Measurements from ENCODE around the gene ENAH.
A peak's percentile ranks its signal among the peaks of the same experiment; 100 is the strongest.
"Not testable (repeated sequence)": the region's sequence is repeated elsewhere in the genome, so short reads cannot be mapped to it uniquely, and the experiment has no call there.

ENAH gene

GRCh38 chr1:225674381-225674780, 21.5 kb upstream of the ENAH start:
- no peak for DNase-seq

DNA sequence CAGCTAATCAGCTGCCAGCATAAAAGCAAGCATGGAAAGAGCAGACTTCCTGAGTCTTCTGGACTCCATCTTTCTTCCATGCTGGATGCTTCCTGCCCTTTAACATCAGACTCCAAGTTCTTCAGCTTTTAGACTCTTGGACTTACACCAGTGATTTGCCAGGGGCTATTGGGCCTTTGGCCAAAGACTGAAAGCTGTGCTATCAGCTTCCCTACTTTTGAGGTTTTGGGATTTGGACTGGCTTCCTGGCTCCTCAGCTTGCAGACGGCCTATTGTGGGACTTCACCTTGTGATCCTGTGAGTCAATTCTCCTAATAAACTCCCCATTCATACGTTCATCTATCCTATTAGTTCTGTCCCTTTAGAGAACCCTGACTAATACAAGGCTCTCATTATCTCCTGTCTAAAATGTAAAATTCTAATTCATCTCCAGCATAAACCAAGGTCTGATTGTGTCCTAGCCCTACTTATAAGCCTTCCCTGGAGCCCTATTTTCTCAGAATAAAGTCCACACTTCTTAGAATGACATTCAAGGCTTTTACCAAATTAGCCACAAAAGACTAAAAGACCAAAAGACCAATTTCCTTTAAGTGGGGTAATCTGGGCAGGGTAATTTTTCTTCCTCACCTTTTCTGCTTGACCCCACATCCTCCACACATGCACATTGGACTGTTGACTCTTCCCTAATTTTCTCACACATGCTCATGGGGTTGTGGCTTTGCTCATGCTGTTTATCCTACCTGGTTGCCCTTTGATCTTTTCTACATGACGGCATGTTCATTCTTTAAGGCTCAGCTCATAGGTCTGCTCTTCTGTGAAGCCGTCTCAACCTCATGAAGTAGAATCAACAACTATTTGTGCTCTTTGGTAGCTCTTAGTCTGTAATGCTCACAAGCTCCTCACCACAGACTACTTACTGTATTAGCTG, 18.1 kb upstream of the ENAH start:
- DNase-seq, result no peak

DNA sequence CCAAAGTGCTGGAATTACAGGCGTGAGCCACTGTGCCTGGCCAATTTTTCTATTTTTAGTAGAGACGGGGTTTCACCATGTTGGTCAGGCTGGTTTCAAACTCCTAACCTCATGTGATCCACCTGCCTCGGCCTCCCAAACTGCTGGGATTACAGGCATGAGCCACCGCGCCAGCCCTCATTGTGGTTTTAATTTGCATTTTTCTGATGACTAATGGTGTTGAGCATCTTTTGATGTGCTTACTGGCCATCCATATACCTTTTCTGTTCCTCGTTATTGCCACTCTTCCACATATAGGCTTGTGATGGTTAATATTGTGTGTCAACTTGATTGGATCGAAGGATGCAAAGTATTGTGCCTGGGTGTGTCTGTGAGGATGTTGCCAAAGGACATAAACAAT, 17.4 kb upstream of the ENAH start:
- DNase-seq, result no peak

DNA sequence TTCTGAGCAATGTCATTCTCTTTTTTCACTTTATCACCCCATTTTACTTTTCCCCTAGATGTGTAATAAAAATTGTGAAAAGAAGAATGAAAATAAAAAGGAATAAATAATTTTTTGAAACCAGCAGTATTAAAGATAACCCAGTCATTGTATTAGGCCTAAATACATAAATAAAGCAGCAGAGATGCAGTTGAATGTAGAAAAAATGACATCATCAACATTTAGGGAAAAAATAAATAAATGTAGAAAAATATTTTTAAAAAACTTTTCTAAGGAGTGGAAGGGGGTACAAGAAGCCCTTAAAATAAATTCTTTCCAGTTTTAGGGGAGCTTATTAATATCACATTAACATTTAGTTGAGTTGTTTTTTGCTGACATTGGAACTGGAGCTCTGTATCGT, 15.3 kb upstream of the ENAH start:
- DNase-seq, result no peak

- no peak for DNase-seq
Measured at GRCh38 chr1:225667362-225667761, 14.4 kb upstream of the ENAH start.

DNA sequence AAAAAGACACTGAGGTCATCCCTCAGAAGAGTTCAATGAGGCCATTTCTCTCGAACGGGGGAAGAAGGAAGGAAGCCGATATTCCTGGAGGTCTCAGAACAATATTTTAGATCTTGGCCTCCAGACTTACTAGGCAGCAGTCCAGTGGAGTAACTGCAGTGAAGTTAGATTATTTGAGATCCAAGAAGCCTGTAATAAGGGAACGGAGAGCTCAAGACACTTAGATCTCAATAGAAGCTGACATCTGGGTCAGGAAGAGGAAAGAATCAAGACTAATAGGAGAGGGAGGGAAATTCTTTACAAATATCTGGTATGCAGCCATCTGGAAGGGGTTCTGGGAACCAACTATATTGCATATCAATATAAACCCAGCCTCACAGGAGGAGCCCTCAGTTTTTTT, 13.6 kb upstream of the ENAH start:
- no peak for DNase-seq

DNA sequence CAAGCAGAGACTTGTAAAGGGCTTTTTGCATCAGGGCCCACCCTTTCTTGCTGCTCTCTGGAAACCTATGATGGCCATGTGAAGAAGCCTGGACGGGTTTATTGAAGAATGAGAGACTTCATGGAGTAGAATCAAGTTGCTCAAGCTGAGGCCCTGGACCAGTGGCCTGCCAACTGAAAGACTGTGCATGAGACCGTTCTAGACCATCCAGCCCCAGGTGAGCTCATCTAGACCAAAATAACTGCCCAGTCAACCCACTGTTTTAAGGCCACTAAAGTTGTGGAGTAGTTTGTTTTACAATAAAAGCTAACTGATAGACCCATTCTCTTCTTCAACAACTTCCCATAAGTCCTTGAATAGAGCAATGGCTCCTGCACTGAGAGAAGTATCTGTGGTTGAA, 11.8 kb upstream of the ENAH start:
- no peak for DNase-seq

DNA sequence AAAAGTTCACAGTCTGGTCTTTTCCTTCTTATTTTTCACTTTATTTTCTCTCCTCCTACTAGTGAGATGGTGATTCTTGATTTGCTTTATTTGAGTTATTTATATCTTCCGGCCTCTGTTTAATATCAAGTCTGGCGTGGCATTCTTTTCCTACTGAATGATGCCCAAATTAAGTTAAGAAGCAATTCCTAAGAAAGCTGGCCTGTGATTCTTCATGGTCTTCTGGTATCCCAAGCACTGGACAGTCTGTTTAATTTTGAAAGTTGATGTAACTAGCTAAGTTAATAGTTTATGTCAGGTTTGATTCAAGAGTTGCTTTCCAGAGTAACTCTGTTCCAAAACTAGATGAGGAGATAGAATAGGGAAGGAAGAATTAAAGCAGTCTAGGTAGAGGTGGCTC, 9.2 kb upstream of the ENAH start:
- no peak for DNase-seq

- DNase-seq, result no peak
Measured at GRCh38 chr1:225660544-225660946, 7.6 kb upstream of the ENAH start.

DNA sequence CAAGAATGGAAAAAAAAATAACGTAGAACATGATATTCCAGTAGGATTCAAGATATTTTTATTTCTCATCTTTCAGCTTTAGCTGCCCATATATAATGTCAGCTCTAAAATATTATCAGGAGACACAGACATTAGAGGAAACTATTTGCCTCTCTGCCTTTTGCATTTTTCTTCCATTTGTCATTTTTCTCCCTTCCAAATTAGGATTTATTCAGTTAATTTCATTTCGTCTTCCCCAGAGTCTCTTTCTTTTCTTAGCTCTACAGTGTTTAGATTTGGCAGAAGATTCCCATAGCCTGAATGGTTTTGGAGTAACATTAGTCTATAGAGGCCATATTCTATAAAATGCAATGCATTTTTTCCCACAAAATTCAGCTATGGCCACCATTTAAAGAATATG, 5.1 kb upstream of the ENAH start:
- DNase-seq, result no peak

GRCh38 chr1:225657462-225657989, 4.6 kb upstream of the ENAH start:
- DNase-seq, result no peak

DNA sequence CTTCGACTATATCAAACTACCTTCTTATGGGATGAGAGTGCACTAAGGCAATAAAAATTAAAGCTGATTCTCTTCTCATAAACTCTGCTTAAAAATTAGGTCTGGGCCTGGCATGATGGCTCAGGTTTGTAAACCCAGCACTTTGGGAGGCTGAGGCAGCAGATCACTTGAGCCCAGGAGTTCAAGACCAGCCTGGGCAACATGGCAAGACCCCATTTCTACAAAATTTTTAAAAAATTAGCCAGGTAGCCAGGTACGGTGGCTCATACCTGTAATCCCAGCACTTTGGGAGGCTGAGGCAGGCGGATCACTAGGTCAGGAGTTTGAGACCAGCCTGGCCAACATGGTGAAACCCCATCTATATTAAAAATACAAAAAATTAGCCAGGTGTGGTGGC, 3.3 kb upstream of the ENAH start:
- not testable (repeated sequence) for DNase-seq

GRCh38 chr1:225655509-225656258, 2.8 kb upstream of the ENAH start:
- DNase-seq, result no peak

DNA sequence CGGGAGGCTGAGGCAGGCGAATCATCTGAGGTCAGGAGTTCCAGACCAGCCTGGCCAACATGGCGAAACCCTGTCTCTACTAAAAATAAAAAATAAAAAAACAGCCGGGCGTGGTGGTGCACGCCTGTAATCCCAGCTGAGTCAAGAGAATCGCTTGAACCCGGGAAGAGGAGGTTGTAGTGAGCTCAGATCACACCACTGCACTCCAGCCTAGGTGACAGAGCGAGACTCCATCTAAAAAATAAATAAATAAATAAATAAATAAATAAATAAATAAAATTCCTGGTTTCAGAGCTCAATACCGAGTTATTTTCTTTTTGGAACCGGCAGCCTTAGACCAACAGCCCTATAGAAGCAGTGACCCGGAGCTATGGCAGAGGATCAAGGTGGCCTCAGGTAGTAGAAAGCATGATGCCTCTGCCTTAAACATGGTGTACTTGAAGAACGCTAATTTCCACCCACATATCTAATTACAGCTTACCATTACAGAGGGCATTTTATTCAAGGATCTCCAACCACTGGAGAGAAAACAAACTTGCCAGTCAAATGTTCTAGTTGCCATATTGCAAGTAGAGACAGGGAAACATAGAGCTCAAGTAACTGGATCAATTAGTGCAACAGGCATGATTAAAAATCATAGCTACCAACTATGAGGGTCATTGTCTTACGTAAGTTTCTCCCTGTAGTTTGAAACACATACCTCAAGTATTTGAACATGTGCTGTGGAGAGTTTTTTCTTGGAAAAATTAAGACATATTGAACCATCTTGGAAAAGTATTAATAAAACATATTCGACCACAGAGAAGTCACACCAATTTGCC, 2.0 kb upstream of the ENAH start:
- no peak for DNase-seq

DNA sequence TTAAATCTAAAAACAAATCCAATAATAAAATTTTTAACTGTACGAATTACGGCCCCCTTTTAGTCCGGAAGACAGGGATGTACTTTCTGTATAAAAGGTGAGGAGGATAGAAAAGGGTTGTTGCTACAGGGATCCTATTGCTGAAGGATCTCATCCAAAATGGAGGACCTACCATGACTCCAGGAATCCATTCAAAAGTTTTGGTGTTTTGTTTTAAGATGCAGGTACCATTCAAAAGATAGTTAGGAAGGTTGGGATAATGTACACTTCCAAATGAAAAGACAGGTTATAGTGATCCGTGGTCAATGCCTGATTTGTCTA, 1.3 kb upstream of the ENAH start:
- no peak for DNase-seq

- DNase-seq, result peak; percentile 35
Measured at GRCh38 chr1:225653463-225654276, 747 bp upstream of the ENAH start.

DNA sequence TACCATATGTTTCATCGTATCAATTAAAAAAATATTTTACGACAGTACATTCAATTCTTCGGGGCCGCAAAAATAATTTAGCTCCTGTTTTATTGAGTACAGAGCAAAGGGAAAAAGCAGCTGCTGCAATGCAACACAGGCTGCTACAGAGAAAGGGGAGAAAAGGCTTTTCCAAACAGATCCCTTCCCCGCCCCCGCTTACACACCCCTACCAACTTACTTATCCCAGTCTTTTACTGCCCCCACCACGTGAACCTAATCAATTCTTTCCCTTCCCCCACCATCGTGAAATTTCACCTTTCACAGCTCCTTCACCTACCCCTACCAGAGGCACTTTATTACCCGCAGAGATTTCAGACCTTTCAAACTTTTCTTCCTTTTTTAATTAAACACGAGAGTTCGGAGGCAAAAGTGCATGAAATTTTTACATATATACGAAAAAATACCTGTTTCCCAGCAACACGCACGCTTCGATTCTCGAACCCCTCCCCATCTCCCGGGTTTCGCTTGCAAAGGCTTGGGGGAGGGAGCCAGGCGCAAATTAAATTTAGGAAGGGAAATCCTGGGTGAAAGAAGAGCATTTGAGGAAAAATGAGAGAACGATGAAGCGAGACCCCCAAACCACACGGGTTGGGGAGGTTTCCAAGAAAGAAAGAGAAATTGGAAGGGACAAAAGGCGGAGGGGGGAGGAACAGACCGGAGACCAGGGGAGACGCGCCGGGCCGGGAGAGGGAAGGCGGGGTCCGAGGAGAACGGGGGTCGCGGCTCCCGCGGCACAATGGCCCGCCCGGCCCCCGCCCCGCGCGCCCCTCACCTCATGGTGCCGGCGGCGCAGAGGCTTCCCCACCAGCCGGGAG, 823 bp downstream of the ENAH start:
- DNase-seq, result no peak

- DNase-seq, result no peak
Measured at GRCh38 chr1:225651376-225651871, 1.5 kb downstream of the ENAH start.

DNA sequence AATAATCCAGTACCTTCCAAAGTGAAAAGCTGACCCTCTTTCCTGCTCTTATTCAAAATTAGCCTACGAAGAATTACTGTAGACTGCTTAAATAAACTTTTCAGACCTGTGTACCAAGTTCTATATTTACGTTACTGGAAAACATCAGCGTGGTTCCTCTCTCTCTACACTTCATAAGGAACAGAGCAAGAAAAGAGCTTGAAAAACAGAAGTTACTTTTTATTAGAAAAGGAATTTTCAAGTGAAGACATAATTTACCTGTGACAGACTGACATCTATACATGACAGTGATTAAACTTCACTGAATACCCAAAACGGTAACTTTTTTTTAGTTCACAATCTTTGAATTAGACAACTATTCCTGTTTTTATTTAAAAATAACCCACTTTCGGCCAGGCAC, 2.7 kb downstream of the ENAH start:
- DNase-seq, result no peak

DNA sequence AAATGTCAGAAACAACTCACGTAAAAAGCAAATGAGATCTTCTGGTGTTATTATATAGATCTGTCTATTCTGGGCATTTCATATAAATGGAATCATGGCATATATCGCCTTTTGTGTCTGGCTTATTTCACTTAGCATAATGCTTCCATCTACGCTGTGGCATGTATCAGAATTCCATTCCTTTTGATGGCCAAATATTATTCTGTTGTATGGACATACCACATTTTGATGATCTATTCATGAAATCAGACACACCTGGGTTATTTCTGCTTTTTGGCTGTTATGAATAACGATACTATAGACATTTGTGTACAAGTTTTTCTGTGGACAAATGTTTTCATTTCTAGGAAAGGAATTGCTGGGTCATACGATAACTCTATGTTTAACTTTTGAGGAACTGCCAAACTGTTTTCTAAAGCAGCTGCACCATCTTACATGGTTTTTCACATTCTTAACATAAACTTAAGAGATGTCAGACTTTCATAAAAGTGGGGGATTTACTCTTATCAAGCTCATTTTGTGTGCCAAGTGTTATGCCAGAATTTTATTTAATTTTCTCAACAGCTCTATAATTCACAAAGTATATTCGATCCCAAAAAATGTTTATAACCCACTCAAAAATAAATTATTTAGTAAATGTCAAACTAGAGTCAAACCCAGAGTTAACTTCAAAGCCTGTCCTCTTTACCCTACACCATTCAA, 7.6 kb downstream of the ENAH start:
- DNase-seq, result no peak

DNA sequence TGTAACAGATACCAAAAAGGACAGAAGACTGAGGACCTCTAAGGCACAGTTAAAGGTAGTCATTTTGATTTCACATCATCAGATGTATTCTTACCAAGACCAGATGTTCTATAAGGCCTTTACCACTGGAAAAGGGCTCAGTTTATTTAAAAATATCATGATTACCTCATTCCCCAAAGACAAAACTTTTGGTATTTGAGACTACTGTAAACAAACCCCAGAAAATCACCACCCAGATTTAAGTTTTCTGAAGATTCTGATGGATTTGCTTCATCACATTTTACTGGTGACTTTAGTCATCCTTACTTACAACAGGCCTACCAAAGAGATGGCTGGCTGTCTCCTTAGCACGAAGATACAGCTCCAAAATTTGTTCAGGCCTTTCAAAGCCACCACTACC, 8.3 kb downstream of the ENAH start:
- DNase-seq, result no peak

Measured in NCI-H510A (cell line).